GM19328 (cell line): Measurements from ENCODE around the gene P2RX1.
"Not testable (repeated sequence)": the region's sequence is repeated elsewhere in the genome, so short reads cannot be mapped to it uniquely, and the experiment has no call there.

Experiments used
- ATAC-seq: cut with Tn5 transposase; IDR thresholded peaks from one replicate; pipeline ENCODE4 v1.9.1; 2021; ENCODE audit warnings: mild to moderate bottlenecking, moderate library complexity; ENCODE audit not compliant: unreplicated experiment

Gene P2RX1

GRCh38 chr17:3952186-3952585, 35.9 kb upstream of the P2RX1 start:
- ATAC-seq = no peak

GRCh38 chr17:3951420-3951819, 35.2 kb upstream of the P2RX1 start:
- ATAC-seq = no peak

GRCh38 chr17:3951003-3951402, 34.7 kb upstream of the P2RX1 start:
- no peak for ATAC-seq

- no peak for ATAC-seq
Measured at GRCh38 chr17:3950584-3950983, 34.3 kb upstream of the P2RX1 start.

- no peak for ATAC-seq
Measured at GRCh38 chr17:3949418-3949817, 33.2 kb upstream of the P2RX1 start.

- not testable (repeated sequence) for ATAC-seq
Measured at GRCh38 chr17:3948551-3948950, 32.3 kb upstream of the P2RX1 start.

GRCh38 chr17:3947318-3947810, 31.1 kb upstream of the P2RX1 start:
- ATAC-seq = no peak

- no peak for ATAC-seq
Measured at GRCh38 chr17:3946711-3947235, 30.5 kb upstream of the P2RX1 start.

- ATAC-seq = no peak
Measured at GRCh38 chr17:3944485-3945388, 28.5 kb upstream of the P2RX1 start.

GRCh38 chr17:3943240-3943891, 27.1 kb upstream of the P2RX1 start:
- ATAC-seq = no peak

GRCh38 chr17:3940965-3941698, 24.9 kb upstream of the P2RX1 start:
- no peak for ATAC-seq

- ATAC-seq = no peak
Measured at GRCh38 chr17:3937359-3937758, 21.1 kb upstream of the P2RX1 start.

GRCh38 chr17:3935825-3936355, 19.6 kb upstream of the P2RX1 start:
- no peak for ATAC-seq

- no peak for ATAC-seq
Measured at GRCh38 chr17:3935140-3935542, 18.9 kb upstream of the P2RX1 start.

- no peak for ATAC-seq
Measured at GRCh38 chr17:3929764-3930163, 13.5 kb upstream of the P2RX1 start.

GRCh38 chr17:3929181-3929580, 12.9 kb upstream of the P2RX1 start:
- ATAC-seq = no peak

- ATAC-seq = no peak
Measured at GRCh38 chr17:3928406-3928805, 12.1 kb upstream of the P2RX1 start.

GRCh38 chr17:3927628-3928340, 11.5 kb upstream of the P2RX1 start:
- no peak for ATAC-seq

- ATAC-seq = no peak
Measured at GRCh38 chr17:3926860-3927627, 10.8 kb upstream of the P2RX1 start.
